GM12875 (cell line): ENCODE measurements around the gene REN.

Experiments
- H3K4me3 ChIP-seq: one replicate; pipeline ENCODE4 v1.5.1; 2011; ENCODE audit warnings: low read depth, low read length, control low read depth
- TF ChIP-seq, protein P1 (sequence below): IDR thresholded peaks from 2 replicates; pipeline ENCODE4 v1.5.1; 2011; ENCODE audit warnings: low read depth, mild to moderate bottlenecking, control low read depth, inconsistent platforms, low read length, moderate library complexity, borderline replicate concordance; ENCODE audit not compliant: insufficient read depth

The REN gene

GRCh38 chr1:204170494-204171155, 4.5 kb upstream of the REN start:
- H3K4me3 ChIP-seq: no peak overlapping the region
- TF ChIP-seq, protein P1, sequence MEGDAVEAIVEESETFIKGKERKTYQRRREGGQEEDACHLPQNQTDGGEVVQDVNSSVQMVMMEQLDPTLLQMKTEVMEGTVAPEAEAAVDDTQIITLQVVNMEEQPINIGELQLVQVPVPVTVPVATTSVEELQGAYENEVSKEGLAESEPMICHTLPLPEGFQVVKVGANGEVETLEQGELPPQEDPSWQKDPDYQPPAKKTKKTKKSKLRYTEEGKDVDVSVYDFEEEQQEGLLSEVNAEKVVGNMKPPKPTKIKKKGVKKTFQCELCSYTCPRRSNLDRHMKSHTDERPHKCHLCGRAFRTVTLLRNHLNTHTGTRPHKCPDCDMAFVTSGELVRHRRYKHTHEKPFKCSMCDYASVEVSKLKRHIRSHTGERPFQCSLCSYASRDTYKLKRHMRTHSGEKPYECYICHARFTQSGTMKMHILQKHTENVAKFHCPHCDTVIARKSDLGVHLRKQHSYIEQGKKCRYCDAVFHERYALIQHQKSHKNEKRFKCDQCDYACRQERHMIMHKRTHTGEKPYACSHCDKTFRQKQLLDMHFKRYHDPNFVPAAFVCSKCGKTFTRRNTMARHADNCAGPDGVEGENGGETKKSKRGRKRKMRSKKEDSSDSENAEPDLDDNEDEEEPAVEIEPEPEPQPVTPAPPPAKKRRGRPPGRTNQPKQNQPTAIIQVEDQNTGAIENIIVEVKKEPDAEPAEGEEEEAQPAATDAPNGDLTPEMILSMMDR: no peak

- H3K4me3 ChIP-seq: no peak overlapping the region
- TF ChIP-seq, protein P1: no peak
Measured at GRCh38 chr1:204169858-204170257, 3.7 kb upstream of the REN start.

DNA sequence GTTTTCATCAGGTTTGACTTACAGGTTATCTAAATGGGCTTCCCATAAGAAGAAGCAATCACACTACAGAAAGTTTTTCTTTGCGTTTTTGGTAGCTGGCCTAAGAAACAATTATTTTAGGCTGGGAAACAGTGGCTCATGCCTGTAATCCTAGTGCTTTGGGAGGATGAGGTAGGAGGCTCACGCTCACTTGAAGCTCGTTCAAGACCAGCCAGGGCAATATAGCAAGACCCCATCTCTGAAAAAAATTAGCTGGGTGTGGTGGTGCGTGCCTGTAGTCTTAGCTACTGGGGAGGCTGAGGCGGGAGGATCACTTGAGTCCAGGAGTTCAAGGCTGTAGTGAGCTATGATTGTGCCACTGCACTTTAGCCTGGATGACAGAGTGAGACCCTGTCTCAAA, 1.6 kb upstream of the REN start:
- TF ChIP-seq, protein P1: no peak

GRCh38 chr1:204162494-204163074, 3.6 kb downstream of the REN start:
- TF ChIP-seq, protein P1: peak; percentile 99
- H3K4me3 ChIP-seq: no peak overlapping the region

More for the DNA sequence above, 1.6 kb upstream of the REN start:
- no peak overlapping the region for H3K4me3 ChIP-seq

DNA sequence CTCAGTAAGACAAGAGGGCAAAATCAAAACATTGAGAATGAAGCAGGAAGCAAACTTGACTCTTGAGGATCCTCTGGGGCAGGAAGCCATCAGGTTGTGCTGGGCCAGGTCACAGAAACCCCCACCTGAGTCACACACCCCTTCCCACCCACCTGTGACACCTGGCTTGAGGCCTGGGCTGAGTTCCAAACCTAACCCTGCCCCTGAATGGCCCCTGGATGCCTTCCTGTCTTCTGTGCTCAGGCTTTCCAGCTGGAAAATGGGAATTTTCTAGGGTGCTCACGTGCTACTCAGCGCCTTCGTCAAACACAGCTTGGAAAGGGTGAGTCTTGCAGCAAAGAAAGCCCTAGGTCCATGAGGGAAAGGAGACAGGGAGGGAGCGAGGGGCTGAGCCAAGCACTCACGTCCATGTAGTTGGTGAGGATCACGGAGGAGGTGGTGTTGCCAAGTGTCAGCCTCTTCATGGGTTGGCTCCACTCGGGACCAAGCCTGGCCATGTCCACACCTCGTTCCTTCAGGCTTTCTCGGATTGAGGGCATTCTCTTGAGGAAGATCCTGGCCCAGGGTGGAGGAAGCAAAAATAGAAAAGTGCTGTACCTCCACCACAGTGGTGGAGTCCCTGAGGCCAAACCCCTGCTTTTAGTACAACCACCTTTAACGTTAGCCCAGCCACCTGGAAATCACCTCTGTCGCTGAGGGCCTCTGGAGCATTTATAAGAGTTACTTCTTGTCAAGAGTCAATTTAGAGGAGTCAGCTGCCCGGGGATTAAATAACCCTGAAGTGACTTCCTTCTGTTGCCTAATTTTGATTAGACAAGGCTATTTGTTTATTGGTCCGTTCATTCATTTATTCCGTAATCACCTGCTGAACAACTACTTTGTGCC, 4.3 kb downstream of the REN start:
- TF ChIP-seq, protein P1: no peak

DNA sequence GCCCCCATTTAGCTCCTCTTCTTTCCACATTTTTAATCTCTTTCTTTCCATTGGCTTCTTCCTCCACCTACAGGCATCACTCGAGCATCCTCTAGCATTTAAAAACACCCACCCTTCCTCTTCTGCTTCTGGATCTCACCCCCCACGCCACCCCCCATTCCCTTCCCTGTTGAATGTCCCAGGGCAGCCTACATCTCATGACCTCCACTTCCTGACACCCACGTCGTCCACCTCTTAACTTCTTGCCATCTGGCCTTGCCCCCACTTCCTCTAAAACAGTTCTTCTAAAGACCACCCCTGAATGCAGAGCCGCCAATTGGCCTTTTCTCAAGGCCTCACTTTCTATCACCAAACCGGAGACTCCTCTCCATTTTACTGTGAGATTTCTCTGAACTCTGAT, 8.2 kb downstream of the REN start:
- TF ChIP-seq, protein P1: no peak
- H3K4me3 ChIP-seq: no peak overlapping the region

More for the DNA sequence above, 4.3 kb downstream of the REN start:
- no peak overlapping the region for H3K4me3 ChIP-seq
